Loucy (cell line): ENCODE data around the gene SFXN5.

ENCODE experiments used
- EZH2phosphoT487 ChIP-seq: fragments of 200-600 bp; IDR thresholded peaks from 2 replicates; pipeline ENCODE4 v1.6.1; 2018; ENCODE audit warnings: antibody characterized with exemption, mild to moderate bottlenecking, moderate library complexity, borderline replicate concordance
- TF ChIP-seq, protein P1 (sequence below): fragments of 200-600 bp; sonication (generic); conservative IDR thresholded peaks from 2 replicates; pipeline ENCODE4 v1.5.1; 2014; ENCODE audit warnings: mild to moderate bottlenecking, antibody characterized with exemption, low read length

- TF ChIP-seq, protein P1, sequence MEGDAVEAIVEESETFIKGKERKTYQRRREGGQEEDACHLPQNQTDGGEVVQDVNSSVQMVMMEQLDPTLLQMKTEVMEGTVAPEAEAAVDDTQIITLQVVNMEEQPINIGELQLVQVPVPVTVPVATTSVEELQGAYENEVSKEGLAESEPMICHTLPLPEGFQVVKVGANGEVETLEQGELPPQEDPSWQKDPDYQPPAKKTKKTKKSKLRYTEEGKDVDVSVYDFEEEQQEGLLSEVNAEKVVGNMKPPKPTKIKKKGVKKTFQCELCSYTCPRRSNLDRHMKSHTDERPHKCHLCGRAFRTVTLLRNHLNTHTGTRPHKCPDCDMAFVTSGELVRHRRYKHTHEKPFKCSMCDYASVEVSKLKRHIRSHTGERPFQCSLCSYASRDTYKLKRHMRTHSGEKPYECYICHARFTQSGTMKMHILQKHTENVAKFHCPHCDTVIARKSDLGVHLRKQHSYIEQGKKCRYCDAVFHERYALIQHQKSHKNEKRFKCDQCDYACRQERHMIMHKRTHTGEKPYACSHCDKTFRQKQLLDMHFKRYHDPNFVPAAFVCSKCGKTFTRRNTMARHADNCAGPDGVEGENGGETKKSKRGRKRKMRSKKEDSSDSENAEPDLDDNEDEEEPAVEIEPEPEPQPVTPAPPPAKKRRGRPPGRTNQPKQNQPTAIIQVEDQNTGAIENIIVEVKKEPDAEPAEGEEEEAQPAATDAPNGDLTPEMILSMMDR, result no peak
- no peak for TF ChIP-seq EZH2phosphoT487
Observed at GRCh38 chr2:72919414-72920317, 151.8 kb downstream of the SFXN5 start.
